Stimulated activated CD4-positive, alpha-beta T cell treated with anti-CD3 and anti-CD28 coated beads, Interleukin-4, amount 100 ng/mL, for 4 hours (primary cell): Measurements from ENCODE around the gene PDZK1IP1.
"Not testable (repeated sequence)": the region's sequence is repeated elsewhere in the genome, so short reads cannot be mapped to it uniquely, and the experiment has no call there.

Source experiments
- DNase-seq, 2 experiments: peaks; one replicate each; pipeline ENCODE4 v3.0.0-alpha.2; 2020

Gene PDZK1IP1

GRCh38 chr1:47179988-47180563, 9.8 kb downstream of the PDZK1IP1 start:
- no peak for DNase-seq

GRCh38 chr1:47179017-47179987, 10.5 kb downstream of the PDZK1IP1 start:
- DNase-seq: peak; percentile 53 to 73

- no peak for DNase-seq
Measured at GRCh38 chr1:47178654-47179016, 11.2 kb downstream of the PDZK1IP1 start.

- no peak for DNase-seq
Measured at GRCh38 chr1:47178020-47178419, 11.8 kb downstream of the PDZK1IP1 start.

- DNase-seq: peak; percentile 19 to 34
Measured at GRCh38 chr1:47175227-47175934, 14.5 kb downstream of the PDZK1IP1 start.

GRCh38 chr1:47174656-47175020, 15.2 kb downstream of the PDZK1IP1 start:
- no peak for DNase-seq

GRCh38 chr1:47172782-47173181, 17.1 kb downstream of the PDZK1IP1 start:
- no peak for DNase-seq

GRCh38 chr1:47164552-47164951, 25.3 kb downstream of the PDZK1IP1 start:
- DNase-seq: no peak

- DNase-seq: no peak
Measured at GRCh38 chr1:47161298-47162040, 28.4 kb downstream of the PDZK1IP1 start.

GRCh38 chr1:47160716-47161115, 29.1 kb downstream of the PDZK1IP1 start:
- DNase-seq: no peak

- not testable (repeated sequence) for DNase-seq
Measured at GRCh38 chr1:47157957-47158356, 31.9 kb downstream of the PDZK1IP1 start.

GRCh38 chr1:47156457-47156856, 33.4 kb downstream of the PDZK1IP1 start:
- DNase-seq: not testable (repeated sequence)

GRCh38 chr1:47149162-47149561, 40.7 kb downstream of the PDZK1IP1 start:
- DNase-seq: not testable (repeated sequence)

GRCh38 chr1:47147047-47147785, 42.6 kb downstream of the PDZK1IP1 start:
- DNase-seq: no peak

GRCh38 chr1:47146495-47146894, 43.3 kb downstream of the PDZK1IP1 start:
- not testable (repeated sequence) for DNase-seq

GRCh38 chr1:47143654-47144053, 46.2 kb downstream of the PDZK1IP1 start:
- DNase-seq: not testable (repeated sequence)

GRCh38 chr1:47140358-47140757, 49.5 kb downstream of the PDZK1IP1 start:
- not testable (repeated sequence) for DNase-seq

GRCh38 chr1:47137925-47138615, 51.8 kb downstream of the PDZK1IP1 start:
- no peak for DNase-seq

GRCh38 chr1:47137198-47137597, 52.6 kb downstream of the PDZK1IP1 start, which contains the start of gene CYP4A22:
CYP4A22 (plus strand) TSS chr1:47137441; CDS start chr1:47137486, 45 bp downstream.
- DNase-seq: no peak
